Islet of Langerhans (tissue), 1 donor: ENCODE results near the gene A2ML1.
"Not testable (repeated sequence)": the region's sequence is repeated elsewhere in the genome, so short reads cannot be mapped to it uniquely, and the experiment has no call there.

ENCODE experiments used
- FAIRE-seq: peaks from one replicate; lab custom pipeline; 2011; peaks lifted over from hg19 to GRCh38; lab: Jason Lieb, UNC

A2ML1 gene

GRCh38 chr12:8822298-8822697, at the start of gene A2ML1:
Gene A2ML1 (plus strand): TSS chr12:8822621. CDS start chr12:8822652, 31 bp downstream.
- no peak for FAIRE-seq

GRCh38 chr12:8773461-8773860, 49.0 kb upstream of the A2ML1 start:
- no peak for FAIRE-seq

GRCh38 chr12:8779281-8779680, 43.1 kb upstream of the A2ML1 start:
- FAIRE-seq: no peak

- no peak for FAIRE-seq
Measured at GRCh38 chr12:8779862-8780261, 42.6 kb upstream of the A2ML1 start.

- no peak for FAIRE-seq
Measured at GRCh38 chr12:8780389-8780788, 42.0 kb upstream of the A2ML1 start.

GRCh38 chr12:8781381-8782127, 40.9 kb upstream of the A2ML1 start:
- FAIRE-seq: no peak

GRCh38 chr12:8784290-8784888, 38.0 kb upstream of the A2ML1 start:
- no peak for FAIRE-seq

- FAIRE-seq: no peak
Measured at GRCh38 chr12:8785499-8785898, 36.9 kb upstream of the A2ML1 start.

GRCh38 chr12:8787206-8787605, 35.2 kb upstream of the A2ML1 start:
- FAIRE-seq: not testable (repeated sequence)

GRCh38 chr12:8788706-8789105, 33.7 kb upstream of the A2ML1 start:
- FAIRE-seq: not testable (repeated sequence)

- not testable (repeated sequence) for FAIRE-seq
Measured at GRCh38 chr12:8789341-8790013, 32.9 kb upstream of the A2ML1 start.

GRCh38 chr12:8793226-8793625, 29.2 kb upstream of the A2ML1 start:
- not testable (repeated sequence) for FAIRE-seq

- not testable (repeated sequence) for FAIRE-seq
Measured at GRCh38 chr12:8794611-8795010, 27.8 kb upstream of the A2ML1 start.

GRCh38 chr12:8796831-8797626, 25.4 kb upstream of the A2ML1 start:
- no peak for FAIRE-seq

- FAIRE-seq: not testable (repeated sequence)
Measured at GRCh38 chr12:8801213-8801612, 21.2 kb upstream of the A2ML1 start.

- FAIRE-seq: not testable (repeated sequence)
Measured at GRCh38 chr12:8804833-8805232, 17.6 kb upstream of the A2ML1 start.

GRCh38 chr12:8805487-8805886, 16.9 kb upstream of the A2ML1 start:
- FAIRE-seq: not testable (repeated sequence)

GRCh38 chr12:8807084-8807483, 15.3 kb upstream of the A2ML1 start:
- not testable (repeated sequence) for FAIRE-seq

GRCh38 chr12:8810112-8810511, 12.3 kb upstream of the A2ML1 start:
- not testable (repeated sequence) for FAIRE-seq

GRCh38 chr12:8813572-8814357, 8.7 kb upstream of the A2ML1 start:
- FAIRE-seq: no peak

- no peak for FAIRE-seq
Measured at GRCh38 chr12:8816448-8817050, 5.9 kb upstream of the A2ML1 start.
